SK-N-SH treated with all-trans-retinoic acid at 6 μM for 48 hours (cell line): ENCODE results near the gene PARD3B.

Experiments
- BACH2 ChIP-seq: fragments of 250-450 bp; sonication (Bioruptor Pico); IDR thresholded peaks from 2 replicates; pipeline ENCODE4 v1.9.0; 2021; ENCODE audit warnings: mild to moderate bottlenecking, borderline replicate concordance
- ISL1 ChIP-seq: fragments of 250-450 bp; sonication (Bioruptor Pico); IDR thresholded peaks from 2 replicates; pipeline ENCODE4 v2.1.2; 2022; ENCODE audit warnings: mild to moderate bottlenecking, moderate library complexity
- RARB ChIP-seq: fragments of 250-450 bp; sonication (Bioruptor Pico); IDR thresholded peaks from 2 replicates; pipeline ENCODE4 v1.8.0; 2021; ENCODE audit warnings: mild to moderate bottlenecking, moderate library complexity
- TCF4 ChIP-seq: fragments of 250-450 bp; sonication (Bioruptor Pico); IDR thresholded peaks from 2 replicates; pipeline ENCODE4 v1.8.0; 2021; ENCODE audit warnings: mild to moderate bottlenecking, moderate library complexity, borderline replicate concordance
- ZC3H10 ChIP-seq: fragments of 250-450 bp; sonication (Bioruptor Pico); IDR thresholded peaks from 2 replicates; pipeline ENCODE4 v1.5.1; 2021; ENCODE audit warnings: mild to moderate bottlenecking, moderate library complexity
- TF ChIP-seq, protein P1 (sequence below): fragments of 250-450 bp; sonication (Bioruptor Pico); IDR thresholded peaks from 2 replicates; pipeline ENCODE4 v1.8.0; 2020; ENCODE audit warnings: mild to moderate bottlenecking, moderate library complexity, borderline replicate concordance
- TF ChIP-seq, protein P2 (sequence below): fragments of 250-450 bp; sonication (Bioruptor Pico); IDR thresholded peaks from 2 replicates; pipeline ENCODE4 v1.5.1; 2020; ENCODE audit warnings: low read depth, mild to moderate bottlenecking, moderate library complexity

DNA sequence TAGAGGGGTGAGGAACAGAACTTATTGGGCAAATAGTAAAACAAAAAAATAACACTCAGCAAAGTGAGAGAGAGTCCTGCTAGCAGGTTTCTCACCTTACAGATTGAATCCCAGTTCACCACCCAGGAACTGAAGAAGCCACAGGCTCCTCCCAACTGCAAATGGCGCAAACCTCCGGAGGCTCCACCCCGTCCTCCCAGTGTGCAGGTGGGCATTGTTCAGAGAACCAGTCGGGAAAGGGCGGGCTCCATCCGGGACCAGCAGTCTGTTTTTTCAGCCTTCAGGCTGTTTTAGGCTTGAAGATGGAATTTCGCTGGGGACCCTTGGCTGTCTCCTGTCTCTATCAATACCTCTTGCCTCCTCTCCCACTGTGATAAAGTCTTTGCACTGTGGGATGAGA, 317.5 kb downstream of the PARD3B start:
- TF ChIP-seq RARB (CRISPR knock-in tag) = no peak
- no peak for TF ChIP-seq TCF4 (CRISPR knock-in tag)
- TF ChIP-seq ISL1 (CRISPR knock-in tag) = no peak
- TF ChIP-seq, protein P1, sequence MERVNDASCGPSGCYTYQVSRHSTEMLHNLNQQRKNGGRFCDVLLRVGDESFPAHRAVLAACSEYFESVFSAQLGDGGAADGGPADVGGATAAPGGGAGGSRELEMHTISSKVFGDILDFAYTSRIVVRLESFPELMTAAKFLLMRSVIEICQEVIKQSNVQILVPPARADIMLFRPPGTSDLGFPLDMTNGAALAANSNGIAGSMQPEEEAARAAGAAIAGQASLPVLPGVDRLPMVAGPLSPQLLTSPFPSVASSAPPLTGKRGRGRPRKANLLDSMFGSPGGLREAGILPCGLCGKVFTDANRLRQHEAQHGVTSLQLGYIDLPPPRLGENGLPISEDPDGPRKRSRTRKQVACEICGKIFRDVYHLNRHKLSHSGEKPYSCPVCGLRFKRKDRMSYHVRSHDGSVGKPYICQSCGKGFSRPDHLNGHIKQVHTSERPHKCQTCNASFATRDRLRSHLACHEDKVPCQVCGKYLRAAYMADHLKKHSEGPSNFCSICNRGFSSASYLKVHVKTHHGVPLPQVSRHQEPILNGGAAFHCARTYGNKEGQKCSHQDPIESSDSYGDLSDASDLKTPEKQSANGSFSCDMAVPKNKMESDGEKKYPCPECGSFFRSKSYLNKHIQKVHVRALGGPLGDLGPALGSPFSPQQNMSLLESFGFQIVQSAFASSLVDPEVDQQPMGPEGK (CRISPR knock-in tag) = no peak
- TF ChIP-seq, protein P2, sequence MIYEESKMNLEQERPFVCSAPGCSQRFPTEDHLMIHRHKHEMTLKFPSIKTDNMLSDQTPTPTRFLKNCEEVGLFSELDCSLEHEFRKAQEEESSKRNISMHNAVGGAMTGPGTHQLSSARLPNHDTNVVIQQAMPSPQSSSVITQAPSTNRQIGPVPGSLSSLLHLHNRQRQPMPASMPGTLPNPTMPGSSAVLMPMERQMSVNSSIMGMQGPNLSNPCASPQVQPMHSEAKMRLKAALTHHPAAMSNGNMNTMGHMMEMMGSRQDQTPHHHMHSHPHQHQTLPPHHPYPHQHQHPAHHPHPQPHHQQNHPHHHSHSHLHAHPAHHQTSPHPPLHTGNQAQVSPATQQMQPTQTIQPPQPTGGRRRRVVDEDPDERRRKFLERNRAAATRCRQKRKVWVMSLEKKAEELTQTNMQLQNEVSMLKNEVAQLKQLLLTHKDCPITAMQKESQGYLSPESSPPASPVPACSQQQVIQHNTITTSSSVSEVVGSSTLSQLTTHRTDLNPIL (CRISPR knock-in tag) = no peak
- TF ChIP-seq BACH2 (CRISPR knock-in tag) = no peak
- no peak for TF ChIP-seq ZC3H10
